GM19455 (cell line): ENCODE data around the gene RASSF5.

ENCODE experiments used
- ATAC-seq: cut with Tn5 transposase; IDR thresholded peaks from one replicate; pipeline ENCODE4 v1.9.1; 2021; ENCODE audit not compliant: unreplicated experiment

RASSF5 gene

DNA sequence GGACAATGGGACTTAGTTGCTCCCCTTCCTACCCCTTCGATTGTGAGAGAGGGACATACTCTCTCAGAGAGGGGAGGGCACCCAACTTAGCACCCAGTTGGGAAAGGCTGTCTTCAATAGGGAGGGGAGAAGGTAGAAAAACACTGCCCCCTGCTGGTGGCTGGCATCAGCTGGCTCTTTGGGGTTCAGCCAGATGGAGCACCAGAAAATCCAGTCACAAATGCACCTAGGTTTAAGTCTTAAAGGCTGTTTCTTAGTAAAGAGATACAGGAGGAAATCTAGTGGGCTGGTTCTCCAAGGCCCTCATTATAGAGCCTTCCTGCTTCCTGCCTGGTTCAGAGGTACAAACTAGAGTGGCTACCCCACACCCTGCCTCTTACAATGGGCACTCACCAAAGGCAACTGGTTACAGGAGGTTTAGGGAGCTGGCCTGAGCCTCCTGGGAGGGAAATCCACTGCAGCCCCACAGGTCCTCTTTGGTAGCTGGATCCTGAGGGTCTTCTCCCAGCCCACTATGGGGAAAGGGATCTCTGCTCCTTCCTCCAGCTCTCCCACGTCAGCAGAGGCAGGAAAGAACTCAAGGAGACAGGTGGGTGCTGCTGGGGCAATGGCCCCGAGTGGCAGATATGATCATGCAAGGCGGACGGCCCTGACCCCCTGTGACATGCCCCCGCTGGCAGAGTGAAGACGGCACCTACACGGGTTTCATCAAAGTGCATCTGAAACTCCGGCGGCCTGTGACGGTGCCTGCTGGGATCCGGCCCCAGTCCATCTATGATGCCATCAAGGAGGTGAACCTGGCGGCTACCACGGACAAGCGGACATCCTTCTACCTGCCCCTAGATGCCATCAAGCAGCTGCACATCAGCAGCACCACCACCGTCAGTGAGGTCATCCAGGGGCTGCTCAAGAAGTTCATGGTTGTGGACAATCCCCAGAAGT, 76.6 kb downstream of the RASSF5 start:
- no peak for ATAC-seq

- no peak for ATAC-seq
These were observed 77.4 kb downstream of the RASSF5 start for GRCh38 chr1:206584683-206585082.

DNA sequence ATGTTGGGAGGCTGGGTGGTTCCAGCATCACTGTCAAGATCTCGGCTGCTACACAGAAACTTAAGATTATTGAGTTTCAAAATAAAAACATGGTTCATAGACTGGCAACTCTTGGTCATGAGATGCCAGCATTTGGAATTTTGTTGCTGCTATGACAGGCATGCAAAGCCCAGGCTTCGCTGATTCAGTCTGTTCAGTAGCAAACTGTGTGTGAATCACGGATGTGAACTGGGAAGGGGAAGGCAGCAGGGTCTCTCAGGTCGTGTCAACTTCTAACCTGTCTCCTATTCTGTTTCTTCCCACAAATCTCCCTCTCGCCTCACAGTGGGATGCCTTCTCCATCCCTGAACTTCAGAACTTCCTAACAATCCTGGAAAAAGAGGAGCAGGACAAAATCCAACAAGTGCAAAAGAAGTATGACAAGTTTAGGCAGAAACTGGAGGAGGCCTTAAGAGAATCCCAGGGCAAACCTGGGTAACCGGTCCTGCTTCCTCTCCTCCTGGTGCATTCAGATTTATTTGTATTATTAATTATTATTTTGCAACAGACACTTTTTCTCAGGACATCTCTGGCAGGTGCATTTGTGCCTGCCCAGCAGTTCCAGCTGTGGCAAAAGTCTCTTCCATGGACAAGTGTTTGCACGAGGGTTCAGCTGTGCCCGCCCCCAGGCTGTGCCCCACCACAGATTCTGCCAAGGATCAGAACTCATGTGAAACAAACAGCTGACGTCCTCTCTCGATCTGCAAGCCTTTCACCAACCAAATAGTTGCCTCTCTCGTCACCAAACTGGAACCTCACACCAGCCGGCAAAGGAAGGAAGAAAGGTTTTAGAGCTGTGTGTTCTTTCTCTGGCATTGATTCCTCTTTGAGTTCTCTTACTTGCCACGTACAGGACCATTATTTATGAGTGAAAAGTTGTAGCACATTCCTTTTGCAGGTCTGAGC, 79.4 kb downstream of the RASSF5 start:
- ATAC-seq = no peak

GRCh38 chr1:206587904-206588303, 80.6 kb downstream of the RASSF5 start:
- ATAC-seq = no peak

DNA sequence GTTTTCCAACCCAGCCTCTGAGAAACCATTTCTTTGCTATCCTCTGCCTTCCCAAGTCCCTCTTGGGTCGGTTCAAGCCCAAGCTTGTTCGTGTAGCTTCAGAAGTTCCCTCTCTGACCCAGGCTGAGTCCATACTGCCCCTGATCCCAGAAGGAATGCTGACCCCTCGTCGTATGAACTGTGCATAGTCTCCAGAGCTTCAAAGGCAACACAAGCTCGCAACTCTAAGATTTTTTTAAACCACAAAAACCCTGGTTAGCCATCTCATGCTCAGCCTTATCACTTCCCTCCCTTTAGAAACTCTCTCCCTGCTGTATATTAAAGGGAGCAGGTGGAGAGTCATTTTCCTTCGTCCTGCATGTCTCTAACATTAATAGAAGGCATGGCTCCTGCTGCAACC, 81.2 kb downstream of the RASSF5 start:
- no peak for ATAC-seq

- ATAC-seq = no peak
These were observed 81.9 kb downstream of the RASSF5 start for GRCh38 chr1:206589206-206589605.

DNA sequence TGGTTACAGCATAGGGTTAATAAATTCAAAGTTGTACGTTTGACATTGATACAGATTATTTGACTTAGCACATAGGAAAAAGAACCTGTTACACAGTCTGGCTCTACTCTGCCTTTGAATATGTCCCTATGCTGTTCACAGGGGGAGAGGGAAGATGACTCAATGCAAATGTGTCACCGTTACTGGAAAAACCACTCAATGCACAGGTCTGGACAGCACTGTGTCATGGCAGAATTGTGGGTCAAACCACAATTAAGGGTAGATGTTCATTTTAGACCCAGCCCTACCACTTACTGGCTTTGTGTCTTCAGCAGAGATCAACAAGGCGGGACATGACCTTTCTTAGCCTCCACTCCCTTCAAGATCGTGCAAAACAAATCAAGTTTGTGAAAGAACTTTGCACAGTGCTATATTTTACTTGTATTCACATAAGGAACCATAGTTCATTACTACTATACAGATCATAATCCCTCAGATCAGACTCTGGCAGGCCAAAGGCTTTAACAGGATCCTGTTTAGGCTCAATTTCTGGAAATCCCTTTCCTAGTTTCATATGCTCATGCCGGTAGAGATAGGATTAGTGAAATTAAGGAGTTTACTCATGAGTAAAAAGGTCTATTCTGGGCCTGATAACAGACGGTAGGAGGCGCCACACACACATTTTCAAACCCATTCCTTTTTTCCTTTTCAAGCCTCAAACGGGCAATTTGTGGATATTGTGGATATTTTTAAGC, 82.9 kb downstream of the RASSF5 start:
- no peak for ATAC-seq

DNA sequence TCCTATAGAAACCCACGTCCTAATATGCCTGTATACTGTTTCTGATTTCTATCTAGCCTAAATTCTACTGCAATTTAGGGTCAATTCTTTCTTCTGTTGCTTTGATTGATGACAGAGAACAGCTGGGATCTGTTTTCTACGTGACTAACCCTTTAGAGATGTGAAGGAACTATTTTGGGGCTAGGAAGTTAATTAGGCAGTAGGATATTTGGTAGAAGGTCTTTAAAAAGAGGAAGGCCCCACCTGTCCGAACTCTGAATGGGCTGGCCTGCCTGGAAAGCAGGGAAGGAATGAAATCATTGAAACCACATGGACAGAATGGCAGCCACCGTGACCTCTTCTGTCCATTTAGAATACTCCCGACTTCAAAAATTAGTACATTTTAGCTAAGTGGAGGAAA, 83.9 kb downstream of the RASSF5 start:
- ATAC-seq = no peak

DNA sequence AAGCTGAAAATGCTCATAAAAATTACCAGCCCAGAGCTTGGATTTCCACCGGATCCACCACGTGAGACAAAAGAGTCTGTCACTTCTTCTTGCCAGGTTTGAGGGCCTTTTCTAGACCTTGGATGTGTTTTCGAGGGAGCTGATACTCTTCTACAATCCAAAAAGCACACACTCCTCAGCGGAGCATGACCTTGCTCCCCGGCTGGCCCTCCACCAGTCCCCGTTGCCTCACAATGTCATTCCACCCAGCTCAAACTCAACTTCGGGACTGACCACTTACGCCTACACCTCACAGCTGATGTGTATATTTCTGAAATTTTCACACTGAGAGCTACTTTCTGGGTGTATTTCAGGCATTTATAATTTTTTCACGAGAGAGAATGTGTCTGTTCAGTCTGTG, 84.4 kb downstream of the RASSF5 start:
- no peak for ATAC-seq

- ATAC-seq = no peak
These were observed 86.1 kb downstream of the RASSF5 start for GRCh38 chr1:206593351-206593925.

DNA sequence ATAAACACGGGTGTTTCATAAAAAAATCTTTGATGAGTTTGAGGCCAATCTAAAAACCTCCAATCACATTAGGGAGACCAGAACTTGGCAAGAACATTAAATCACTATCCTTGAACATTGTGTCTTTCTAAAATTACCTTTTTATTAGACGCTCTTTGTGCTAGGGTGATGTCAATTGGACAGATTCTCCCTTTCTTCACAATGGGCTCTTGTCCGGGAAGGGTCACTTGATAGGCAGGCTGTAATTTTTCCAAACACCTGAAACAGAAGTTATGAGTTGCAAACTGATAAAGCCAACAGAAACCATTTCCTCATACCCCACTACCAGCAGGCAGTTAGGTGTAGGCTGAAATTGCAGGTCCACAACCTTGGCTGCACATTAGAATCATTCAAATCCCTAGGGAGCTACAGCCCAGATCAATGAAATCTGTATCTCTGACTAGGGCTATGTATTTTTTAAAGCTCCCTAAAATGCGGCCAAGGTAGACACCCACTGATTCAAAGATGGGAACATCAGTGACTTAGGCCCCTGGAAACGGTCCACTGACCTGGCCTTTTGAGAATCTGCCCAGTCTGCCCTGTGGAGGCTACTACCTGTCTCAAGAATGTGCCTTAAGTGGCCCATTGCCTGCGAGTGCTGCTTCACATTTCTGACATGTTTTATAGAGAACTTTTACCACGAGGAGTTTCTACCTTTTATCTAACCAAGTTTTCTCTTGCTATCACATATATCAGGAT, 88.4 kb downstream of the RASSF5 start:
- no peak for ATAC-seq

DNA sequence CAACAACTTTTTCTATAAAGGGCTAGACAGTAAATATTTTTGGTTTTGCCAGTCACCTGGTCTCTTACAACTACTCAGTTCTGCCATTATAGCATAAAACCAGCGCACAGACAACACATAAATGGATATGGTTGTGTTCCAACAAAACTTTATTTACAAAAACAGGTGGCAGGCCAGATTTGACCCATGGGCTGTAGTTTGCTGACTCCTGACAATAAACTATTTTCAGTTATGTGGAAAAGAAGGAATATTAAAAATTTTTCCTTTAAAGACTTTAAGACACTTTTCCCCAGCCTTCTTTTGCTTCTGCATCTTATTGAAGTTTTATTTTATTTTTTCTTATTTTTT, 89.0 kb downstream of the RASSF5 start:
- ATAC-seq = no peak

GRCh38 chr1:206600527-206600926, 93.2 kb downstream of the RASSF5 start:
- ATAC-seq = no peak

DNA sequence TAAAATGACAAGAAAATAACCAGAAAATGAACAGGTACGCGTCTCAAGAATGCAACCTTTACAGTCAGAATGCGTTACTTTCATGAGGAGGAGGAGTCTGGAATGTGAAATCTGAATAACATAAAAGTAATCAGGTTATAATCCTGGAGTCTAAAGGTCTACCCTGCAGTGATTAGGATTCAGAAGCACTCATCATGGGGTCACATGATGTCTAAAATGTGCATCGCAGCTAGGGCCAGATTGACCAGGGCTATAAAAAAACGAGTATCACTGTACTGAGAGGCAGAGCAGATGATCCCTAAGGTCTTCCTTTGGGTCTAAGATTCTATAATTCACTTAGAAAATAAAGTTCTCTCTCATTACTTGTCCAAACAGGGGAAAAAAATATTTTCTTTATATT, 97.5 kb downstream of the RASSF5 start:
- ATAC-seq = no peak

- ATAC-seq = no peak
These were observed 99.5 kb downstream of the RASSF5 start for GRCh38 chr1:206606867-206607266.

- no peak for ATAC-seq
These were observed 100.9 kb downstream of the RASSF5 start for GRCh38 chr1:206608108-206608698.

GRCh38 chr1:206609229-206609991, 102.1 kb downstream of the RASSF5 start:
- no peak for ATAC-seq

DNA sequence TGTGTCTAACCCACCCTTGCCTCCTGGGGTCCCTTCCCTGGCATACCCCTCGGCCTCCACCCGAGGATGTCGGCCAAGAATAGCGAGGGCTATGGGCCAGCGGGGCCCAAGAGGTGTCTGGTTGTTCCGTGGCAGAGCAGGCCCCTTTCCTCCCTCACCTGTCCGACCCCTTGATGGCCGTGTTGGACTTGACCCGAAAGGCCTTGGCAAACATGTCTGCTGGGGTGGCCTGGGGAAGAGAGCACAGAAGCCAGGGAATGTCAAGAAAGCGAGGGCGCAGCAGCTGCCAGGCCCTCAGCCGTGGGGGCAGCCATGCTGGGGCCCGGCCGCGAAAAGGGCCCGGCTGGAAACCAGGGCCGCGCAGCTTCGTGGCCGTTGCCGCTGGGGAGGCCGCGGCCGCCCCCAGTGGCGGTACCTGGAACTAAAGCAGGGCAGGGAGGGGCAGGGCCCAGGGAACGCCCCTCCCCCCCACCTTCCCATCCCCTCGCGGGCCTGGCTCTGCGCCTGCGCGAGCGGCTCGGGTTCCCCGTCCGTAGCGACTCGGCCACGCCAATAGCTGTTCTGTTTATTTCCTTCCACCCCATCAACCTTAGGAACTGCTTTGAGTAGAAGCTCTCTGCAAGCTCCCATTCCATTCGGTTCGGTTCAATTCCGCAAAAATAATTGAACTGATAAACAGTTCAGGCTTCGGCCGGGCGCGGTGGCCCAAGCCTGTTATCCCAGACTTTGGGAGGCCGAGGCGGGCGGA, 105.0 kb downstream of the RASSF5 start, which contains the start of gene EIF2D:
Gene EIF2D (minus strand): TSS at position 337 of the 748 bp plus-strand sequence. CDS start 123 bp downstream, at position 214.
- ATAC-seq = peak; percentile 91
